Stimulated activated CD4-positive, alpha-beta T cell treated with anti-CD3 and anti-CD28 coated beads, TNF-alpha, amount 100 ng/mL, for 48 hours (primary cell): ENCODE measurements around the gene SMAD6.

Experiments
- DNase-seq, 3 donors: peaks; one replicate each; pipeline ENCODE4 v3.0.0-alpha.2; 2020; ENCODE audit warnings: low read depth in 3 of 3

Gene SMAD6

DNA sequence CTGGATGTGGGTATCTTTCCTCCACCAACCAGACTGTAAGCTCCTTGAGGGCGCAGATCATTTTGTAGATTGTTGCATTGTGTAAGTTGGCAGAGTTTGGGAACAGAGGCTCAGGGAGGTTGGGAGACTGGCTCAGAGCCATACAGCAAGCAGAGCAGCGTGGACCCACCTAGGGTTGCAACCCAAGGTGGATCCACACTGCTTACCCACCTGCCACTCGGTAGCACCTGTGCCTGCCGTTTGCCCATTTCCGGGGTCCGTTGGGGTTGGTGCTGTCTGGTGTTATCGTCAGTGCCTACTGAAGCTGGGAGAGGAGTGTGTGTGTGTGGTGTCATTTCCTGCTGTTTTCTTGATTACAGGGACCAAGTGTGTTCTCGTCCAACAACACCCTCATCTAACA lies 19.0 kb downstream of the SMAD6 start:
- DNase-seq: no peak

DNA sequence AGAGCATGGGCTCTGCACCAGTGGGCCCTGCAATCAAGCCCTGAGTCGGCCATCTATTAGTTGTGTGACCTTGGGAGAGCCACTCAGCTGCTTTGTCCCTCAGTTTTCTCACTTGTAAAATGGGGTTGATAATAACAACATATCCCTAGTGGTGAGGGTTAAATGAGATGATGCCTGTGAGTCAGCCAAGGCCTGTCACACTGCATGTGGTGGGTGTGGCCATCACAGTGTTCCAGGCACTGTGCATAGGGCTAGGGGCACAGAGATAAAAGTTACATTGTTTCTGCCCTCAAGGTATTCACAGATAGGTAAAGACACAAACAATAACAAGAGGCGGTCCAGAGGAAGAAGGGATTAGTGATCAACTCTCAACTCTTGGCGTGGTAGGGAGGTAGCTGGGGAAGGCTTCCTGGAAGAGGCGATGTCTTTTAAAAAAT lies 19.5 kb downstream of the SMAD6 start:
- DNase-seq: no peak

DNA sequence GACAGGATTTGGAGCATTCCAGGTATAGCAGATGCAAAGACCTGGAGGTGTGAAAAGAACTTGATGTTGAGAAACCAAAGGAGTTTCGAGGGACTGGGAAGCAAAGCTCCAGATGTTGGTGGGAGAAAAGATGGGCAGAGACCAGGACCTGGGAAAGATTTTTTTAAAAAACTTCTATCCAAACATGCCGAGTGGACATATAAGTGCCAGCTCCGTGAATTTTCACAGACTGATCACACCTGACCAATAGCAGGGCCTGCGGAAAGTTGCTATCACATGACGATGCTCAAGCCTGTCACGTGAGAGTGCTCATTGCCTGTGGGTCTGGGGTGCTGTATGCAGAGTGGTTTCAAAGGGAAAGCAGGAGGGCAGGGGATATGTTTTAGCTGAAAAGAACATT lies 19.9 kb downstream of the SMAD6 start:
- DNase-seq: no peak

DNA sequence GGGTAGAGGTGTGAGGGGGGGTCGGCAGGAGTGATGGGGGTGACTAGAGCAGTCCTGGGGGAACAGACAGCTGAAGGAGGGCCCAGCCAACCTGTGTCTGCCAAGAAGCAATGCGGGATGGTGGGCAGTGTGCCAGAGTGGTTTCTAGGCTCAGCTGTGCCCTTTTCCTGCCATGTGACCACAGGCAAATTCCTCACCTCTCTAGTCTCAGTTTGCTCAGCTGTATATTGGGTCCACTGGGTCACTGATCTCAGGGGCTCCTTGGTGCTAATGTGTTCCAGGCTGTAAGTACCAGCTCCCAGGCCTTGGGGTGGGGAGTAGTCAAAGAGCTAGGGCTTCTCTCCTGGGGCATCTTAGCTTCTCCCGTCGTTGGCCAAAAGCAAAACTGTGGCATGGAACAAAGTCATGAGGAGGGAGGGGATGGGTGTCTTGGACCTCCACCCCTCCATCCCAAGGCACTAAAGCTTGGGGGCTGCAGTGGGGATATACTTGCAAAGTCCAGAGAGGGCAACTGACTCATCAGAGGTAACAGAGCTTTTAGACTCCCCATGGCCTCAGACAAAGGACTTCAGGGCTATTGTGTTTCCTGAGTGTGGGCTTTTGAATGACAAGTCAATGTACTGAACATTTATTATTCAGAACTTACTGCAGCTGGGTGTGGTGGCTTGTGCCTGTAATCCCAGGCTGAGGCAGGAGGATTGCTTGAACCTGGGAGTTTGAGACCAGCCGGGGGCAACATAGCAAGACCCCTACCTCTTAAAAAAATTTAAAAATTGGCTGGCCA lies 20.9 kb downstream of the SMAD6 start:
- no peak for DNase-seq

DNA sequence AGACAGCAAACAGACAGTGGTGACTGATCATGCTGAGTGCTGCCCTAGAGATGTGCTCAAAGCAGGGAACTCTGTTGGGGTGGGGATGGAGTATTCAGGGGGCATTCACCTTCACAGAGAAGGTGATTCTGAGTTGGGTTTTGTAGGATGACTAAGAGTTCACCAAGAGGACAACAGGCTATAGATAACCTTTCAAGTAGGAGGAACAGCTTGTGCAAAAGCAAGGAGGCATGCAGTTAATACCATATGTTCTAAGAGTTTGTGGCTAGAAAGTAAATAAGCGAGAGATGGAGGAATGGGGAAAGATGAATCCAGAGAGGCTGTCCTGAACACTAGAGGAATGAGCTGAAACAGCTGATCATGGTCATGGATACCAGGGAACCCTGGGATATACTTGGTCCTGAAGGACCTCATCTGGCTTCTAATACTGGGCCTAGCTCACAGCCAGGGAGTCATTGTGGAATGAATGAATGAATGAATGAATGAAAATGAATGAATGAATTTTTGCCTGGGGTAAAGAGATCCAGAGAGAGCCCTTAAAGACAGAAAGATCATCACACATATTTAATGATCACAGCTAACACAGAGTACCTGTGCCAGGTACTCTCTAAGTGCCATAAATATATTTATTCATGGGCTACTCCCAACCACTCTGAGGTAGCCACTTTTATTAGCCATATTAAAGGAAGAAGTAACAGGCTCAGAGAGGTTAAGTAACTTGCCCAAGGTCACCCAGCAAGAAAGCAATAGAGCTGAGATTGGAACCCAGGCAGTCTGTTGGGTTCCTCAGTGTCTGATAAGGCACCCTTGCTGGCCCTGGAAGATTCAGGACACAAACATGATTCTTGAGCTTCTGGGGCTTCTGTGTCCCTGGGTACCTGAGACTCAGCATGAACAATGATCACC lies 22.0 kb downstream of the SMAD6 start:
- no peak for DNase-seq

DNA sequence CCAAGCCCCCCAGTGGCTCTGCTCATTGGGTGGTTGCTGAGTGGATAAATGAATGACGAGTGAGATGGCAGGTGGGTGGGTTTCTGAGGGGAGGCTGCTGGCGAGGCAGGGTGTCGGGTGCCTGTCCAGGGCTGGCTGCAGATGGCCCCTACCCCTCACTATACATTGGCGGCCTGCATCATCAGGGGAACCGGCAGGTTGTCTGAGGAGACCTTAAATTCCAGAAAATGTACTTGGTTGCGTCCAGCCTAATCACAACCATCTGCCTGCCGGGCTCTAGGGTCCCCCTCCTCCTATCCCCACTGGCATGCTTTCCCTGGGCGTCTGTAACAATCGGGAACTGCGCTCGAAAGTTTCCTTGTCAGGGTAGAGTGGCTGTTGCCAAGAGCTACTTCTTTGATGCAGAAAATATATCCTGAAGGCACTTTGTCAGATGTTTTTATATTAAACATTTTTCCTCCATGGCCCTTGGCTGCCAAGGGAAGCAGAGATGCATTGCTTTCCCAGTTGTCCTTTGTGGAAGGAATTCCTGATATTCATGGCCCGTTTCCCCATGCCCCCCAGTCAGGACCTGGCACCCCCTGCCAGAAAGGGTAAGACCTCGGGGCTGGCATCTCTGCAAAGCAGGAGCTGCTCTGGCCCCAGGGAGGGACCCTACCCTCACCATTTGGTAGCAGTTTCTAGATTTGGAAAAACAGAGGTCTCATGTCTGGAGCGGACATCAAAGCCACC lies 22.9 kb downstream of the SMAD6 start:
- DNase-seq: no peak

DNA sequence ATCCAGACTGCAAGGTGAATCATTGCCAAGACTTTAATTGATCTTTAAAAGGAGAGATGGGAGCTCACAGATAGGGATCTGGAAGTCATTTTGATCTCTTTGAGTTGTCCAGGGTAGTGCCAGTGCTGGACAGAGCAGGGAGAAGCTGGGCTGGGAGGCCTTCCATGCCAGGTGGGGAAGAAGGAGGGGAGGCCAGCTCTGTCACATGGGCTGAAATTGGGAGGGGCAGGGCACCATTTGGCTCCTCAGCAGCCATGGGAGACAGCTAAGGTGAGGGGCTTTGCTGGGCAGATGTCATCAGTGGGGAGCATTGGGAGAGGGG lies 23.4 kb downstream of the SMAD6 start:
- no peak for DNase-seq

DNA sequence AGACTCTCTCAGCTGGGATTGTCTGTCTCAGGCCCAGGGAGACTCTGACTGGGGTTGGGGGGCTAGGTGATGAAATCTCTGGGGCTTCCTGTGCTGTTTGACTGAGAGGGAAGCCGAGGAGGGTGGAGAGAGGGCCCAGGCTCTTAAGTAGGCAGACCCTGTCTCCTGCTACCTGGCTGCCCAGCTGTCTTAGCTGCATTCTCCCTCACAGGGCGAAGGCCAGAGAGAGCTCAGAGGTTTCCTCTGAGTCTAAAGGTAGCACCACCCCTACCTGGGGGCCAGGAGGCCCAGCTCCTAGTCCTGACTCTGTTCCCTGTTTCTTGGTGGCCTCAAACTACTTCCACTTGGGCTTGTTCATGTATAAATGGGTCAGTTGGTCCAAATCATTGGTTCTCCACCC lies 24.4 kb downstream of the SMAD6 start:
- no peak for DNase-seq

DNA sequence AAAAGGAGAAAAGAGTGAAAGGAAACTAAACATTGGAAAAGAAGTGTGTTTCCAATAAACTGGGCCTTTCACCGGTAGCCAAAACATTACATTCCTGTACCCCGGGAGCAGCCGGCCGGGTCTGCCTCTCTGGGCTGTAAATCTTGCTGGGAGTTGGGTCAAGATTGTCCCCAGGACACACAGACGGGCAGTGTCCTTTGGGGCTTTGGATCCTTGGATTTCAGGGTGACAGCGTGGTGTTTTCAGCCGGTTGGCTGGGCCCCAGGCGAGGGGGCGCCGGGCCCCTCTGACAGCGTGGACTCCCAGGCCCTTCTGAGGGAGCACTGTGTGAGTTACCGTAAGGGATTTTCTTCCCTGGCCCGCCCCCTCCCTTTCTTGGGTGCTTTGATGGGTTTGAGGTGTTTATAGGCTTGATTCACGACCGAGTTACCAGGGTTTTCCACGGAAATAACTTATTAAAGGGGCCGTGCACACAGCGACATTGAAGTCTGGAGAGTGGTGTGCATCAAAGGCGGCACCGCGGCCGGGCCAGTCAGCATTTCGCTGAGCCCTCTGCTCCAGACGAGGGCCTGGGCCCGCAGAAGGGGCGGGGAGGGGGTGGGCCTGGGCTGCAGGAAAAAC lies 27.4 kb downstream of the SMAD6 start:
- no peak for DNase-seq

DNA sequence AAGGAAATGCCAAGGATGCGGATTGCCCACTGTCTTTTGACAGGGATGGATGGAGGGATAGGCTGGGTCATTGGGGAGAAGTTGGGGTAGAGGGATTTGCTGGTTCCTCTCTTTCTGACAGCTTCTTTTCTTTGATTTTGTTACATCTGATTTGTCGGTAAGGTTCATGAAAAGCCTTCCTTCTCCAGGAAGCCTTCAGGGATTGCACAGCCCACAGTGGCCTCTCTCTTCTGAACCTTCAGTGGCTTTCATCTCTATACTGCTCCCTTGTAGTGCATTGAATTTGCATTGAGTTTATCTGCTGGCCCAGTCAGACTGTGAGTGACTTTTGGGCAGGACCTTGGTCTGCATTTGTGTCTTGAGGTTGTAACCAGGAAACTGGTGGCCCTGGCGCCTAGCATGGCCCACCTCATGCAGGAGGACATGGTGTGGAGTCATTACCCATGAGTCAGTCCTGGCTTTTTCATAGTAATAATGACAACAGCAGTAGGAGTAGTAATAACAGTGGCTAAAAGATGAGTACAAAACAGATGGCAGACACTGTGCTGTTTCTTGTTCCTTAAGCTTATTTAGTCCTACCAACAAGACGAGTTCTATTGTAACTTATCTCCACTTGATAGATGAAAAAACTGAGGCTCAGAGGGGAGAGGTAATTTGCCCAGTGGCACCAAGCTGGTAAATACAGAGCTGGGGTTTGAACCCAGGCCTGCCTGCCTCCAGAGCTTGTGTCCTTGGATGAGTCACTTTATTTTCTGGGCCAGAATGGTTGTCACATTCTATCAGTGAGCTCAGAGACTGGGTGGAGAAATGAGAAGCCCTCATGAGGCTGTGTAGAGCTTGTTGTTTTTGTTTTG lies 28.4 kb downstream of the SMAD6 start:
- peak in 1 of 3 donors; percentile 6 for DNase-seq

DNA sequence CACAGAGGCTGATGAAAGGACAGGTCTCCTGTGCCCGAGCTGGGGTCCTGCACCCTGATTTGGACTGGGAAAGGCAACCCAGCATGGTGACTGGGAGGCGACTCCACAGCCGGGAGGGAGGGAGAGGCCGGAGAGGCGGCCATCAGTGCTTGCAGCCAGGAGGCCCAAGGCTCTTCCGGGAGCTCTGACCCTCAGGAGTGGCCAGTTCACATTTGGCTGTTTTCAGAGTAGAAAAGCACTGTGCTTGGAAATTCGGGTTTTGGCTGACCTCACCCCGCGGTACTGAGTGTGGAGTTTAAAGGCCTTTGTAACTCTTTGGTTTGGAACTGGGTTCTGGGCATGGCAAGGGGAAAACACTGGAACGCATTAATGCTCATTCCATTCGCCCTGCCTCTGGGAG lies 31.9 kb downstream of the SMAD6 start:
- no peak for DNase-seq

DNA sequence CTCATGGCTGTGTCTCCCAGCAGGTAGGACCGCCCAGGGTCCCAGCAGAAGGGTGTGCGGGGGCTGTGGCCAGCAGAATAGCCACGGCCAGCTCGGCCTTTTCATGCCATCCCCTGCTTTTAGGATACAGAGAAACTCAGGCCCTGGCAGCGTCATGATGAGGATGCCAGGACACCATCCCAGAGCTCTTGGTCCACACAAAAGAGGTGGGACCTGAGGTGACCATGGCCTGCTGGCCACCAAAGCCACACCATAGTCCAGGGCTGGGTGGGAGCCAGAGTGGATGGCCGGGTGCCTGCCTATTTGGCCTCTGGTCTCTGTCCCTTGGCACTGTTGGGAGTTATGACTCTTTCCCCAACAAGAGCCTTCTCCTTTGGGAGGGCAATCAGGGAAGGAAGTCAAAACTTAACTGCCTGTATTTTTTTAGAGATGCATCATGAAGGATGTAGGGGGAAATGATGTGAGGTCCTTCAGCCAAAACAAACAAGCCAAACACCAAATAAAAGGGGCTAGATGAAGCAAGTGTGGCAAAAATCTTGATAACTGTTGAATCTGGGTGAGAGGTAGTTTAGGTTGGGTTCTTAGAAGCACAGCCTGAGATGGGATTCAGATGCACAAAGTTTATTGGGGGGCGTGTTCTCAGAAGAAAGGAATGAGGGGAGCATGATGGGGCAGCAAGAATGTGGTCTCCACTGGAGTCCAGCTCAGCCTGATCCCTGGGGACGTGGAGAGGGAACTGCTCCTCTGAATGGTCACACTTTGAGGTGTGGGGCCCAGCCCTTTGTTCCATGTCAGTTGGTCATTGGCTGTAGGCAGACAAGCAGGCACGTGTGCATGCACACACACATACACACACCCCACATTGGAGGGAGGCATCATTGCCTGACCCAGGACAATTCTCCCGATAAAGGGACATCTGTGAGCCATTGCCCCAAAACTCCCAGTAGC lies 33.2 kb downstream of the SMAD6 start:
- no peak for DNase-seq

DNA sequence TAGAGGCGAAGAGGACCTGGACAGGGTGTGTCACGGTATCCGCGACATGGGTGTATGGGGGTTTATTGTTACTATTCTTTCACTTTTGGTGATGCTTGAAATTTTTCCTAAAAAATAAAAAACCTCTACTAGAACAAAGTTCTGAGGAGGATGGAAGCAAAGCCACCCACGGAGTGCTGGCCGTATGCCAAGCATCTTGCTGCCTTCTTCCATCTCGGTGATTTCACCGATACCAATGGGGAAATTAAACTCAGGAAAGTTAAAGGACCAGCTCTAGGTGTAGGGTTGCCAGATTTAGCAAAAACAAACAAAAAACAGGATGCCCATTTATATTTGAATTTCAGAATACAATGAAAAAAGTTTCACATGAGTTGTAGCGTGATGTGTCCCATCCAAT lies 33.9 kb downstream of the SMAD6 start:
- DNase-seq: no peak

DNA sequence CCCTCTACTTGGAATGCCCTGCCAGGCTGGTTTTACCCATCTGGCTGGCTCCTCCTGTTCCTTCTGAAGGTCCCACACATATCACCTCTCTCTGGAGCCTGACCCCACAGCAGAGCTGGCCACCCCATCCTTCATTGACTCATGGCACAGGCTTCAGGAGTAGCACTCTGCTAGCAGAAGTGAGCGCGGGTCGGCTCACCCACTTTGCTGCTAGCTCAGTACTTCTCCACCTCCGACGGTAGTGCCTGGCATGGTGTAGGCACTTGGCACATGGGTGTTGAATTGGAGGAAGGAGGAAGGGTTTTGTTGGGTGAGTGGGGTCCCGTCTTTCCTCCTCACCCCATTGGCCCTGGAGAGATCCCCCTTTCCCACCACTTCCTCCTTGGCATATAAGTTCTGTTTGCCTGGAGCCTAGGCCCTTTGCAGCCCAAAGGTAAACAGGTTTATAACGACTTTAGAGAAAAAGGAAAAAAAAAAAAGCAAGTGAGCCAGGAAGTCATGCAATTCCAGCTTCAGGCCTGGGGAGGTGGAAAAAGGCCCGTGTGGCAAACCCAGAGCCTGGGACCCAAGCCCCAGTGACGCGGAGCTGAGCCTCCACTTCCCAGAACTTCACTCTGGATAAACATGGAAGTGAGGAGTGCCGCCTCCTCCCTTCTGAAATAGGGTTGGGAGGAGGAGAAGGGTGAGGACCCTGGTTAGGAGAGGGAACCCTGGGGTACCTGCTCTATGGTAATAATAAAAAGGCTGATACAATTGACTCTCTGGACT lies 35.4 kb downstream of the SMAD6 start:
- no peak for DNase-seq

DNA sequence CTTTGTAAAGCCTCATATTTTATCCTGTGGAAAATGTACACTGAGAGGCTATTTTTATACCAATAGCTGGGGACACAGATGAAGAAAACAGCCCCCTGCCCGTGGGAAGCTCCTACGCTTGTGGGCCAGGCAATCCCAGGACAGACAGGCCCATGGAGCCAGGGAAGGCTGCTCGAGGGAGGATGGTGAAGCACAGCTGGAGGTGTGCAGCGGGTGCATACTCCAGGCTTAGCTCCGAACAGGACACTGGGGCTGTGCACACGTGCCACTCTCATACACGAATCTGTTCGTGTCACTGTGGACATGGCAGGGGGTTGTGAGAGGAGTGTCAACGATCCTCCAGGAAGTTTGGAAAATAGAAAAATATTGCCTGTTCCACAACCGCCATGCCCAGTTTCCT lies 36.1 kb downstream of the SMAD6 start:
- DNase-seq: no peak

DNA sequence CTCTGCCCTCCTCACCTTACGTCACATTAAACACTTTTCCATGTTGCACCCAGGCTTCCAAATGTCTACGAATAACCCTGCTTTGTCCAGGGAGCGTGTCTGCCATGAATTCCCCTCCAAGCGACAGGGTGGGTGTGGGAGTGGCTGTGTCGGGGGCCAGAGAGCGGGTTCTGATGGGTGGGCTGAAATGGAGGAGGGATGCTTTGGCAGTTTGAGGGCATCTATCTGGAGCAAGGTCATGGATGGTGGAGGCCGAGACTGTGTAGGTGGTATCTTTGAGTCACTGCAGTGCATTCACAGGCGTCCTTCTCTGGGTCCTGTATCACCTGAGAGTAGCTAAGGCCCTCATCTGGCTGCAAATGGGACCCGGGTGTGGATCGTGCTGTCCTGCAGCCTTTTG lies 36.6 kb downstream of the SMAD6 start:
- DNase-seq: no peak

DNA sequence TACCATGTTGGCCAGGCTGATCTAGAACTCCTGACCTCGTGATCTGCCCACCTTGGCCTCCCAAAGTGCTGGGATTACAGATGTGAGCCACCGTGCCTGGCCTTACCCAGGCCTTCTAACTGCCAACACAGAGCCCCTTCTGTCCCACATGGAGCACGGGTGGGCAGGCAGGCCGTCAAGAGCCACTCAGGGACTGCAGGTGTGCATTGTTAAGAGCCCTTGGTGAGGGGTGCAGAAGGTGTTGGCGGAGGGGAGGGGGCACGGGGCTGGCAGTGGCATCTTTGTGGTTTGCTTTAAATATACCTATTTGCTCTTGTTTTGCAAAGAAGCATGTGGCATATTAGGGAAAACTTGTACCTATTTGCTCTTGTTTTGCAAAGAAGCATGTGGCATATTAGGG lies 37.3 kb downstream of the SMAD6 start:
- DNase-seq: no peak

DNA sequence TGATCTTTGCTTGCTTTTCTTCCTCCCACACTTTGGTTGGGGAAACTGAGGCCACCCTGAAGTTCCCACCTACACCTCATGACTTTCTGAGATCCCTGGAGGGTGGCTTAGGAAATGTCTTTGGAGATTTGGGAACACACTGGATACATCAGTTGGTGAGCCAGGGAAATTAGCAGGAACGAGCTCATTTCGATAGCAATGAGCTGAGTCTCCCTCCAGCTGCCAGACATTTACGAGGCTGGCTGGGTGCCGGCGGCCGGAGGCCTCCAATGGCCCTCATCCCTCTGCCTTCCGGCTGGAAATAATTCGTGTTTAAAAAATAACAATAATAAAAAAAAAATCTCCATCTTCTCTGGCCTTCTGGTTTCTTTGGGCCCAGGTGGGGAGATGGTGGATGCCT lies 38.8 kb downstream of the SMAD6 start:
- no peak for DNase-seq

DNA sequence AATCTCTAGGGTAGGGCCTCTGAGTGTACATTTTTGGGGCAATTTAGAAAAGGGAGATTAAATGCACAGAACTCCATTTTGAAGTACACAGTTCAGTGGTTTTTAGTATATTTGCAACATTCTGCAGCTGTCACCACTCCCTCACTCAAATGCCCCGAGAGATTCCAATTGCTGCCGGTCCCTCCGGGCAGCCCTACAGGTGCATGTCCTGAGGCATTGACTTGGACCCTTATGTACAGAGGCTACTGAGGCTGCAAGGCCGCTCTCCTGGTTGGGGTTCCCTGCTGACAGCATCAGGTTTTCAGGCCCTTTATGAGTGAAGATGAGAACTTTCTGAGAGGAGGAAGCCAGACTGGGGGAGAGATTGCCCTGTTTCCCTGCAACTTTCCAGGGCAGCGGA lies 39.6 kb downstream of the SMAD6 start:
- no peak for DNase-seq
